ENCODE results near the gene MACROD1.

MACROD1 gene

GRCh38 chr11:64035081-64035524 lies 130.8 kb downstream of the MACROD1 start:
- no peak for DNase-seq (ENCODE audit: low read depth)
- H3K4me3 ChIP-seq (ENCODE audit: low read depth, low read length), result no peak overlapping the region
- TF ChIP-seq, protein P1, sequence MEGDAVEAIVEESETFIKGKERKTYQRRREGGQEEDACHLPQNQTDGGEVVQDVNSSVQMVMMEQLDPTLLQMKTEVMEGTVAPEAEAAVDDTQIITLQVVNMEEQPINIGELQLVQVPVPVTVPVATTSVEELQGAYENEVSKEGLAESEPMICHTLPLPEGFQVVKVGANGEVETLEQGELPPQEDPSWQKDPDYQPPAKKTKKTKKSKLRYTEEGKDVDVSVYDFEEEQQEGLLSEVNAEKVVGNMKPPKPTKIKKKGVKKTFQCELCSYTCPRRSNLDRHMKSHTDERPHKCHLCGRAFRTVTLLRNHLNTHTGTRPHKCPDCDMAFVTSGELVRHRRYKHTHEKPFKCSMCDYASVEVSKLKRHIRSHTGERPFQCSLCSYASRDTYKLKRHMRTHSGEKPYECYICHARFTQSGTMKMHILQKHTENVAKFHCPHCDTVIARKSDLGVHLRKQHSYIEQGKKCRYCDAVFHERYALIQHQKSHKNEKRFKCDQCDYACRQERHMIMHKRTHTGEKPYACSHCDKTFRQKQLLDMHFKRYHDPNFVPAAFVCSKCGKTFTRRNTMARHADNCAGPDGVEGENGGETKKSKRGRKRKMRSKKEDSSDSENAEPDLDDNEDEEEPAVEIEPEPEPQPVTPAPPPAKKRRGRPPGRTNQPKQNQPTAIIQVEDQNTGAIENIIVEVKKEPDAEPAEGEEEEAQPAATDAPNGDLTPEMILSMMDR (conservative IDR thresholded peaks at IDR 0.05; ENCODE audit: low read depth, low read length), result no peak

GRCh38 chr11:64034411-64034811 lies 131.5 kb downstream of the MACROD1 start:
- TF ChIP-seq, protein P1 (conservative IDR thresholded peaks at IDR 0.05; ENCODE audit: low read depth, low read length), result no peak
- no peak overlapping the region for H3K4me3 ChIP-seq (ENCODE audit: low read depth, low read length)
- no peak for DNase-seq (ENCODE audit: low read depth)

DNA sequence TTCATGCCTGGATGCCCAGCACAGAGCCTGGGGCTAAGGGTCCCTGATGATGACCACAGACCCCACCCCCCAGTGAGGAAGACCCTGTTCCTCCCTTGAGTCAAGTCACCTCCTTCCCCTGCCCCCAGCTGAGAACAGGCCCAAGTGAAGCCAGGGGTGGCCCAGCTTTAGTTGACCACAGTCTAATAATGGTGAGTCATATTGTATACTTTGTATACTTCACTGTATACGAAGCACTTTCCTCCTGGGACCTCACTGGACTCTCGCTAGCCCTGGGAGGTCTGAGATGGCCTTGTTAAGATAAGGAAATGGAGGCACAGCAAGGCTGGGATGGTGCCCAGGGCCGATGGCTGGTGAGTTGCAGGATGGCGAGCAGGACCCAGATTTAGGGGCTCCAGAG lies 133.9 kb downstream of the MACROD1 start:
- no peak overlapping the region for H3K4me3 ChIP-seq (ENCODE audit: low read depth, low read length)
- TF ChIP-seq, protein P1 (conservative IDR thresholded peaks at IDR 0.05; ENCODE audit: low read depth, low read length), result no peak
- peak; percentile 18 for DNase-seq (ENCODE audit: low read depth)

DNA sequence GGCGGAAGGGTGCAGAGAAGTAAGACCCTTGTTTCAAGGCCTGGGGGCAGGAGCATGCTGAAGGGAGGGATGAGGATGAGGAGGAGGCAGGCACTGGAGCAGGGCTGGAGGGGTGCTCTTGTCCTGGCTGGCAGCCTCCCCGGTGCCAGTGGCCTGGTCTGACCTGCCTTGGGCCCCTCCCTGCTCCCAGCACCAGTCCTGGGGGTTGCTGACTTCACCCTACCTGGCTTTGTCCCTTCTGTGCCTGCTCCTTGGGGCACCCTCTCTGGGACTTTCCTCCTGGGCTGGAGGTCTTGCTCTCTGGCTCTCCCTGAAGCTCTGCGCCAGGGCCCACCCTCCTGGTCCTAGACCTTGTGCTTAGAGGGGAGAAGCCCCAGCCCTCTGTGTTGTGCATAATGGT lies 134.9 kb downstream of the MACROD1 start:
- TF ChIP-seq, protein P1 (conservative IDR thresholded peaks at IDR 0.05; ENCODE audit: low read depth, low read length), result no peak
- no peak overlapping the region for H3K4me3 ChIP-seq (ENCODE audit: low read depth, low read length)
- DNase-seq (ENCODE audit: low read depth), result no peak

GRCh38 chr11:64029773-64030172 lies 136.1 kb downstream of the MACROD1 start:
- no peak for DNase-seq (ENCODE audit: low read depth)
- TF ChIP-seq, protein P1 (conservative IDR thresholded peaks at IDR 0.05; ENCODE audit: low read depth, low read length), result no peak
- no peak overlapping the region for H3K4me3 ChIP-seq (ENCODE audit: low read depth, low read length)

GRCh38 chr11:64028398-64029115 lies 137.4 kb downstream of the MACROD1 start:
- H3K4me3 ChIP-seq (ENCODE audit: low read depth, low read length), result no peak overlapping the region
- peak; percentile 47 for DNase-seq (ENCODE audit: low read depth)
- TF ChIP-seq, protein P1 (conservative IDR thresholded peaks at IDR 0.05; ENCODE audit: low read depth, low read length), result no peak

Data from choroid plexus epithelial cell (primary cell).